NCI-H460 (cell line): Measurements from ENCODE around the gene GINS1. TPM values are rescaled to one million over a fixed set of nuclear protein-coding genes. Genes with fewer than 3 reads are reported as not detected.

Source experiments
- DNase-seq: peaks from one replicate; pipeline ENCODE4 v3.0.0-alpha.2; 2016; ENCODE audit warnings: low read depth; ENCODE audit errors: extremely low read depth
- polyA plus RNA-seq: library from polyadenylated mRNA; depleted of rRNA; stranded (reverse); fragments of >200 nt; gene quantifications from 2 replicates; pipeline ENCODE4 v1.2.3, GENCODE V29; 2014; cell fraction: nucleus; rRNA removed
- total RNA-seq: library from RNA; depleted of rRNA; stranded (reverse); fragments of >200 nt; shearing (Covaris generic); gene quantifications from 2 replicates; pipeline ENCODE4 v1.2.3, GENCODE V29; 2014; rRNA removed

The GINS1 gene
- 19.0 and 22.1 TPM in 2 replicates for total RNA-seq
- polyA plus RNA-seq, result 31.0 and 45.7 TPM in 2 replicates

- peak; percentile 83 for DNase-seq
These were observed at the start of gene GINS1 for GRCh38 chr20:25407311-25408169. TSS of gene GINS1 (plus strand) at chr20:25407673. CDS start at chr20:25407821, 148 bp downstream.

- DNase-seq, result no peak
These were observed 46.7 kb upstream of the GINS1 start for GRCh38 chr20:25360631-25361286.

- DNase-seq, result no peak
These were observed 46.2 kb upstream of the GINS1 start for GRCh38 chr20:25361287-25361683.

GRCh38 chr20:25364180-25364788 lies 43.2 kb upstream of the GINS1 start:
- no peak for DNase-seq

GRCh38 chr20:25364879-25365699 lies 42.4 kb upstream of the GINS1 start:
- DNase-seq, result no peak

GRCh38 chr20:25368526-25368925 lies 38.9 kb upstream of the GINS1 start:
- no peak for DNase-seq

GRCh38 chr20:25368976-25369375 lies 38.5 kb upstream of the GINS1 start:
- DNase-seq, result no peak

GRCh38 chr20:25369529-25369928 lies 37.9 kb upstream of the GINS1 start:
- no peak for DNase-seq

- DNase-seq, result no peak
These were observed 37.5 kb upstream of the GINS1 start for GRCh38 chr20:25369971-25370370.

GRCh38 chr20:25372584-25373336 lies 34.7 kb upstream of the GINS1 start:
- no peak for DNase-seq

GRCh38 chr20:25374842-25375241 lies 32.6 kb upstream of the GINS1 start:
- no peak for DNase-seq

- no peak for DNase-seq
These were observed 31.2 kb upstream of the GINS1 start for GRCh38 chr20:25376236-25376635.

- no peak for DNase-seq
These were observed 30.6 kb upstream of the GINS1 start for GRCh38 chr20:25376886-25377285.

- no peak for DNase-seq
These were observed 29.1 kb upstream of the GINS1 start for GRCh38 chr20:25378189-25378883.

- no peak for DNase-seq
These were observed 28.4 kb upstream of the GINS1 start for GRCh38 chr20:25378884-25379733.

- DNase-seq, result no peak
These were observed 26.4 kb upstream of the GINS1 start for GRCh38 chr20:25380945-25381614.

- DNase-seq, result no peak
These were observed 24.6 kb upstream of the GINS1 start for GRCh38 chr20:25382704-25383370.
